Astrocyte of the cerebellum (primary cell): ENCODE data around the gene CYSTM1.

Experiments
- DNase-seq: peaks from one replicate; pipeline ENCODE4 v3.0.0-alpha.2; 2011; ENCODE audit warnings: low read depth
- H3K4me3 ChIP-seq: 2 replicates; pipeline ENCODE4 v1.5.1; 2011; ENCODE audit warnings: mild to moderate bottlenecking, low read depth, low read length, moderate library complexity
- in situ Hi-C: cut with HindIII; loops from 2 replicates; pipeline ENCODE4 v1.10.0; 2017; ENCODE audit warnings: low sequenced_read_pairs
- TF ChIP-seq, protein P1 (sequence below): IDR thresholded peaks from 2 replicates; pipeline ENCODE4 v1.5.1; 2012; ENCODE audit warnings: low read length, low read depth, moderate library complexity, mild to moderate bottlenecking; ENCODE audit errors: missing control alignments

CYSTM1 gene

DNA sequence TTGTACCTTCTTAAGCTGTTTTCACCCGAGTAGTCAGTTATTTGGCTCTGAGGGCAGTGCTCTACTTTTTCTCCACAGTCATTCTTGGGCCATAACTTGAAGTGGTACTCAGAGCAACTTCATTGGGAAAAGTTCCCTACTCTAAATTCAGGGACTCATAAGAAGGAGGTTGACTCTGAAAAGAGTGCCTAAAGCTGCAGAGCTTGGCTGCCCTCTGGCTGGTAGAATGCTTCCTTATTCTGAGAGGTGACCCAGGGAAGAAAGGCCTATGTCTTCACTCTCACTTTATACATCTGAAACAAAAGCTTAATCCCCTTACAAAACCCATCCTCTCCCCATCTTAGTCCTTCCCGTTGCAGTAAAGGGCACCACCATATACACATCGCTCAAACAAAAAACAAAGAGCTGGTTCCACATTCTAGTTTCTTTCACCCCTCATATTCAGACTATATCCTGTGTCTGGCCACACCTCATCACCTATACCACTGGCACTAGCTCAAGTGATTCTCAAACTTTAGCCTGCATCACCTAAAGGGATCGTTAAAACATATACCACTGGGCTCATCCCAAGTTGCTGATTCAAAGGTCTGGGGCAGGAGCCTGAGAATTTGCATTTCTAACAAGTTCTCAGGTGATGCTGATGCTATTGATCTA is 41.3 kb upstream of the CYSTM1 start:
- in situ Hi-C loops, result no loop called here
- H3K4me3 ChIP-seq, result no peak overlapping the region
- TF ChIP-seq, protein P1, sequence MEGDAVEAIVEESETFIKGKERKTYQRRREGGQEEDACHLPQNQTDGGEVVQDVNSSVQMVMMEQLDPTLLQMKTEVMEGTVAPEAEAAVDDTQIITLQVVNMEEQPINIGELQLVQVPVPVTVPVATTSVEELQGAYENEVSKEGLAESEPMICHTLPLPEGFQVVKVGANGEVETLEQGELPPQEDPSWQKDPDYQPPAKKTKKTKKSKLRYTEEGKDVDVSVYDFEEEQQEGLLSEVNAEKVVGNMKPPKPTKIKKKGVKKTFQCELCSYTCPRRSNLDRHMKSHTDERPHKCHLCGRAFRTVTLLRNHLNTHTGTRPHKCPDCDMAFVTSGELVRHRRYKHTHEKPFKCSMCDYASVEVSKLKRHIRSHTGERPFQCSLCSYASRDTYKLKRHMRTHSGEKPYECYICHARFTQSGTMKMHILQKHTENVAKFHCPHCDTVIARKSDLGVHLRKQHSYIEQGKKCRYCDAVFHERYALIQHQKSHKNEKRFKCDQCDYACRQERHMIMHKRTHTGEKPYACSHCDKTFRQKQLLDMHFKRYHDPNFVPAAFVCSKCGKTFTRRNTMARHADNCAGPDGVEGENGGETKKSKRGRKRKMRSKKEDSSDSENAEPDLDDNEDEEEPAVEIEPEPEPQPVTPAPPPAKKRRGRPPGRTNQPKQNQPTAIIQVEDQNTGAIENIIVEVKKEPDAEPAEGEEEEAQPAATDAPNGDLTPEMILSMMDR, result no peak

DNA sequence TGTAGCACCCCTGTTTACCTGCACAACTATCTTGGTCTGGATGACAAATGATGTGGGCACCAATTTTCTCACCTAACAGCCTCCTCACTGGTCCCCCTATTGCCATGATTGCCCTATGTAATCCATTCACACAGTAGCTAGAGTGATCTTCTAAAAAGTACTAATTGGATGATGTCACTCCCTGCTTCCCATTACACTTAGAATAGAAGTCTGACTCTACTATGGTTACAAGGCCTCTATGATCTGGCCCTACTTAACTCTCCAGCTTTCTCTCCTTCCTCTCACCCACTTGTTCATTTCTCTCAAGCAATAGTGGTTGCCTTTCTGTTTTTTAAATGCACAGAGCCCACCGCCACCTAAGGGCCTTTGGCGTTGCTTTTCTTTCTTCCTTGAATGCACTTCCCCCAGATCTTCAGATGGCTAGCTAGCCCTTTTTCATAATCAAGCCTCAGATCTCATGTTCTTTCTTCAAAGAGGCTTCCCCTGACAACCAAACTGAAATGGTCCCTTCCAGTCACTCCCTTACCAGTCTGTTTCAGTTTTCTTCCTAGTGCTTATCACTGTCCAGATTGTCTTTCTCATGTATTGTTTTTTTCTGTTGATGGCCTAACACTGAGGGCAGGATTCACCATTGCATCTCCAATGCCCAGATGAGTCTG is 40.6 kb upstream of the CYSTM1 start:
- DNase-seq, result no peak
- no peak overlapping the region for H3K4me3 ChIP-seq
- TF ChIP-seq, protein P1, result no peak
- in situ Hi-C loops, result no loop called here

More for the DNA sequence above, 41.3 kb upstream of the CYSTM1 start:
- DNase-seq, result no peak

DNA sequence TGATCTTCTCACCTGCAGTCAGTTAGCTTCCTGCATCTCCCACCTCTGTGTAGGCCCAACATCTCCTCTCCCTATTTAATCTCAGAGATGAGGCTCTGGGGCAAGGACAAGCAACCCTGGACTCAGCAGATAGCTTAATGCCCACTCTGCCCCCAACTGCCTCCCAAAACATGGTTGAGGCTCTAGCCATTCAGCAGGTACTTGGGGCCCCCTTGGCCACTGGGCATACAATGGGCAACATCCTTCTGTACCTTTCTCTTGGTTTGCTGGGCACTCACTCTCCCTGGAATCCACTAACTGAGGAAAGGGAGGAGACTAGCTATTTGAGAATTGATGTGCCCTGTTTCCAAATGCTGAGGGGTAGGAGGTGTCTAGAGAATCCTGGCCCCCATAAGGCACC is 39.9 kb upstream of the CYSTM1 start:
- in situ Hi-C loops, result no loop called here
- TF ChIP-seq, protein P1, result no peak
- DNase-seq, result no peak
- H3K4me3 ChIP-seq, result no peak overlapping the region

DNA sequence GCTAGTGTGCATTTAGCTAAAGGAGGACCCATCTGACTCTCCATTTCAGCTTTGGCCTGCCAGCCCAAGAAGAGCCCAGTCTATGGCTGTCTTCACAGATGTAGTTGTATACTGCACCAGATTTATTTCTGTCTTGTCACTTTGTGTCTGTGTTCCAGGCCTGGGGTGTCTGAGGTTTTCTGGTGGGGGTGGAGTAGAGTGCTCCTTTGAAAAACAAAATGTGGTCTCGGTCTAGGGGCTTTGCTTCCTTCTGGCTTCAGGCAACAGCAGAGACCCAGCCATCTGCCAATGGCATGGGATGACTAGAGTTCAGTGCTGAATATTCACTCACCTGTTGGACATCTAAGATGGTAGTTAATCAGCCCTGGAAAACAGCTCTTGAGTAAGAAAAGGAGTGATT is 38.4 kb upstream of the CYSTM1 start:
- in situ Hi-C loops, result no loop called here
- H3K4me3 ChIP-seq, result no peak overlapping the region
- TF ChIP-seq, protein P1, result no peak
- DNase-seq, result no peak

DNA sequence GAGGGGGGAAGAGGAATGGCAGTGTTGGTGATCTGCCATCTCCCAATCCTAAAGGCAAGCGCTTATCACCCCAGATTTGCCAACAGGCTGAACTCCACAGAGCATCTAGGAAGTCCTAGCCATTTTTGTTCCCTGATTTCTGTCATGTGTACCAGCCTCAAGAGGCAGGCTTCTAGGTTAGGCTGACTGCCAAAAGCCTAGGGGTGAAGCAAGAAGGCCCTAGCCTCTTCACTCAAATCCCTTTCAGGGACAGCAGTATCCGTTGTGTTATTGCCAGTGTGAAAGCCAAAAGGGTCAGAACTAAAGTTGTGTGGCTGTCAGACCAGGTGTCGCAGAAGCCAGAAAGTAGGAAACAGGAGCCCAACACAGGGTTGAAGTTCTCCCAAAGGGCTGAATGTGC is 34.6 kb upstream of the CYSTM1 start:
- TF ChIP-seq, protein P1, result no peak

DNA sequence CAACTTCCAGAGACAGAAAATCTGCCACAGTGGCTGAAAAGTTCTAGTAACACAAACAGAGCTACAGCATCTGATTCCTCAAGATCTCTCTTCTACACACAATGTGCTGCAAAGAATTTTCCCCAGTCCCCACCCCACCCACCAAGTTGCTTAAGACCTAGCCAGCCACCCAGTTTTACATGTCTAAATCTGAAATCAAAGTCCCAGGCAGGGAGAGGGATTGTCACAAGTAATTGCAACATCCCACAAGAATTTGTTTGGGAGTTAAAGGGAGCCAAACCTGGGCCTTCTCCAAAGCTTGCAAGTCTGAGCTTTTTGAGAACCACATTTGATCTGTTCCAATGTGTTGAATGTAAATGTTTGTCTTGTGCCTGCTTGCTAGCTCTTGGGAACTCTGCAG is 33.7 kb upstream of the CYSTM1 start:
- TF ChIP-seq, protein P1, result no peak
- in situ Hi-C loops, result no loop called here
- no peak overlapping the region for H3K4me3 ChIP-seq
- DNase-seq, result no peak

More for the DNA sequence above, 34.6 kb upstream of the CYSTM1 start:
- in situ Hi-C loops, result no loop called here
- no peak overlapping the region for H3K4me3 ChIP-seq
- no peak for DNase-seq
